GM23248 (cell line): Measurements from ENCODE around the gene PAX1. TPM values are rescaled to one million over a fixed set of nuclear protein-coding genes. Genes with fewer than 3 reads are reported as not detected.

Source experiments
- DNase-seq: peaks from one replicate; pipeline ENCODE4 v3.0.0-alpha.2; 2015
- H2AFZ ChIP-seq: fragments of 200-600 bp; sonication (generic); 2 replicates; pipeline ENCODE4 v1.6.1; 2016; ENCODE audit warnings: antibody characterized with exemption
- H3F3A ChIP-seq: fragments of 200-600 bp; sonication (generic); 2 replicates; pipeline ENCODE4 v1.6.1; 2016; ENCODE audit warnings: mild to moderate bottlenecking, antibody characterized with exemption, mixed run types; ENCODE audit not compliant: insufficient read depth
- H3K27ac ChIP-seq: fragments of 200-600 bp; sonication (generic); 2 replicates; pipeline ENCODE4 v1.5.1; 2016; ENCODE audit warnings: mild to moderate bottlenecking
- H3K27me3 ChIP-seq: fragments of 200-600 bp; sonication (generic); replicated peaks from 2 replicates; pipeline ENCODE4 v1.6.1; 2016; ENCODE audit warnings: mild to moderate bottlenecking; ENCODE audit not compliant: insufficient read depth
- H3K36me3 ChIP-seq: fragments of 200-600 bp; sonication (generic); 2 replicates; pipeline ENCODE4 v1.6.1; 2016; ENCODE audit warnings: low read depth, mild to moderate bottlenecking
- H3K4me1 ChIP-seq: fragments of 200-600 bp; sonication (generic); 2 replicates; pipeline ENCODE4 v1.6.1; 2016; ENCODE audit warnings: mild to moderate bottlenecking; ENCODE audit not compliant: insufficient read depth
- H3K4me2 ChIP-seq: fragments of 200-600 bp; sonication (generic); one replicate; pipeline ENCODE4 v1.6.1; 2016; ENCODE audit warnings: mild to moderate bottlenecking; ENCODE audit not compliant: unreplicated experiment
- H3K4me3 ChIP-seq: fragments of 200-600 bp; sonication (generic); 2 replicates; pipeline ENCODE4 v1.5.1; 2016; ENCODE audit warnings: mild to moderate bottlenecking
- H3K79me2 ChIP-seq: fragments of 200-600 bp; sonication (generic); 2 replicates; pipeline ENCODE4 v1.6.1; 2016; ENCODE audit warnings: mild to moderate bottlenecking; ENCODE audit not compliant: insufficient read depth
- H3K9ac ChIP-seq: fragments of 200-600 bp; sonication (generic); 2 replicates; pipeline ENCODE4 v1.6.1; 2016; ENCODE audit warnings: mild to moderate bottlenecking
- H3K9me2 ChIP-seq: fragments of 200-600 bp; sonication (generic); 2 replicates; pipeline ENCODE4 v1.6.1; 2016; ENCODE audit warnings: mixed run types, mild to moderate bottlenecking, moderate library complexity; ENCODE audit not compliant: insufficient read depth
- H3K9me3 ChIP-seq: fragments of 200-600 bp; sonication (generic); one replicate; pipeline ENCODE4 v1.6.1; 2017; ENCODE audit warnings: low read depth
- H4K20me1 ChIP-seq: fragments of 200-600 bp; sonication (generic); 2 replicates; pipeline ENCODE4 v1.6.0; 2016; ENCODE audit not compliant: insufficient read depth
- EZH2 ChIP-seq: fragments of 200-600 bp; sonication (generic); IDR thresholded peaks from 2 replicates; pipeline ENCODE4 v1.6.1; 2018; ENCODE audit warnings: antibody characterized with exemption, mild to moderate bottlenecking; ENCODE audit not compliant: insufficient read depth, poor library complexity, severe bottlenecking
- EZH2phosphoT487 ChIP-seq: fragments of 200-600 bp; sonication (generic); IDR thresholded peaks from 2 replicates; pipeline ENCODE4 v1.6.1; 2018; ENCODE audit warnings: antibody characterized with exemption, moderate library complexity, mild to moderate bottlenecking, low read depth; ENCODE audit not compliant: insufficient read depth
- WGBS, 2 experiments: methylation state at CpG; one replicate each; pipeline ENCODE4 v1.1.6; 2015 to 2017; ENCODE audit warnings: low lambda C conversion rate in 2 of 2, low coverage in 1 of 2; ENCODE audit errors: missing lambda C conversion rate in 2 of 2; 5-methylcytosine and 5-hydroxymethylcytosine counted together
- in situ Hi-C: fragments of 300-500 bp; cut with MboI; formaldehyde crosslinking; loops from 2 replicates; pipeline ENCODE4 v1.15.0; 2020
- polyA plus RNA-seq: library from polyadenylated mRNA; unstranded; fragments of >200 nt; fragmentation: Nextera tagmentation; extraction: Ambion mirVana; gene quantifications from 2 replicates; pipeline ENCODE4 v1.2.1, GENCODE V29; 2016
- total RNA-seq: library from RNA; depleted of rRNA; stranded (reverse); fragments of >200 nt; shearing (Covaris generic); gene quantifications from 2 replicates; pipeline ENCODE4 v1.2.3, GENCODE V29; 2014; rRNA removed

PAX1 gene
- not detected in 2 replicates for total RNA-seq
- not detected in 2 replicates for polyA plus RNA-seq

- peaks cover 13% of the 10 kb centered on the region for H3K27me3 ChIP-seq
- H3K4me3 ChIP-seq, result no peak within 1 kb of the TSS
- no peak within 1 kb of the TSS for H3K4me2 ChIP-seq
- no peaks in the 10 kb centered on the region for H3K79me2 ChIP-seq
- TF ChIP-seq EZH2phosphoT487, result no peak
- TF ChIP-seq EZH2, result no peak
- in situ Hi-C loops, result loop anchor here (25.0 kb wide), 1 partner anchor 407 kb away; no protein-coding TSS in a partner anchor
- H3F3A ChIP-seq, result no peaks in the 10 kb centered on the region
- 2 to 4% methylated on average over 39 to 56 of the region's 73 CpGs for WGBS, 2 experiments
- H3K9ac ChIP-seq, result no peak within 1 kb of the TSS
- H3K9me3 ChIP-seq, result no peaks in the 10 kb centered on the region
- H3K4me1 ChIP-seq, result no peaks in the 10 kb centered on the region
- no peaks in the 10 kb centered on the region for H3K36me3 ChIP-seq
- no peak within 1 kb of the TSS for H2AFZ ChIP-seq
- DNase-seq, result peak; percentile 46
- H4K20me1 ChIP-seq, result no peaks in the 10 kb centered on the region
- no peaks in the 10 kb centered on the region for H3K9me2 ChIP-seq
- H3K27ac ChIP-seq, result no peak within 1 kb of the TSS
Measured at GRCh38 chr20:21705575-21706260, at the start of gene PAX1. Gene PAX1 (plus strand): TSS chr20:21705664. CDS start chr20:21705713, 49 bp downstream.

GRCh38 chr20:21656308-21657067 lies 49.0 kb upstream of the PAX1 start:
- H3K9me2 ChIP-seq, result no peaks in the 10 kb centered on the region
- H3K9me3 ChIP-seq, result no peaks in the 10 kb centered on the region
- no peak overlapping the region for H2AFZ ChIP-seq
- DNase-seq, result no peak
- no peak overlapping the region for H3K9ac ChIP-seq
- no peaks in the 10 kb centered on the region for H3K79me2 ChIP-seq
- H3F3A ChIP-seq, result no peaks in the 10 kb centered on the region
- H3K4me1 ChIP-seq, result no peaks in the 10 kb centered on the region
- 49 to 50% methylated on average over 7 of the region's 7 CpGs for WGBS, 2 experiments
- H3K4me2 ChIP-seq, result no peak overlapping the region
- in situ Hi-C loops, result no loop called here
- H3K27ac ChIP-seq, result no peak overlapping the region
- TF ChIP-seq EZH2 (no peak), EZH2phosphoT487 (no peak)
- H3K27me3 ChIP-seq, result no peaks in the 10 kb centered on the region
- H3K4me3 ChIP-seq, result no peak overlapping the region
- H3K36me3 ChIP-seq, result no peaks in the 10 kb centered on the region
- no peaks in the 10 kb centered on the region for H4K20me1 ChIP-seq

GRCh38 chr20:21661488-21662055 lies 43.9 kb upstream of the PAX1 start:
- Histone ChIP-seq H3K4me2 (no peak overlapping the region), H3F3A (no peaks in the 10 kb centered on the region), H3K9me3 (no peaks in the 10 kb centered on the region), H3K79me2 (no peaks in the 10 kb centered on the region), H3K27ac (no peak overlapping the region), H3K27me3 (no peaks in the 10 kb centered on the region), H4K20me1 (no peaks in the 10 kb centered on the region), H3K9ac (no peak overlapping the region), H3K36me3 (no peaks in the 10 kb centered on the region), H3K9me2 (no peaks in the 10 kb centered on the region), H3K4me3 (no peak overlapping the region), H2AFZ (no peak overlapping the region), H3K4me1 (no peaks in the 10 kb centered on the region)
- TF ChIP-seq EZH2phosphoT487 (no peak), EZH2 (no peak)
- WGBS, 2 experiments, result 24 to 29% methylated on average over 8 of the region's 8 CpGs
- DNase-seq, result no peak
- in situ Hi-C loops, result no loop called here

- WGBS, 2 experiments, result 6 to 26% methylated on average over 2 of the region's 2 CpGs
- no peak overlapping the region for H3K4me3 ChIP-seq
- no peak for TF ChIP-seq EZH2
- no peak for TF ChIP-seq EZH2phosphoT487
- no peaks in the 10 kb centered on the region for H3K27me3 ChIP-seq
- no peak overlapping the region for H3K9ac ChIP-seq
- H3K9me2 ChIP-seq, result no peaks in the 10 kb centered on the region
- no peak for DNase-seq
- no peaks in the 10 kb centered on the region for H4K20me1 ChIP-seq
- no peak overlapping the region for H2AFZ ChIP-seq
- no peaks in the 10 kb centered on the region for H3F3A ChIP-seq
- no peak overlapping the region for H3K4me2 ChIP-seq
- in situ Hi-C loops, result no loop called here
- H3K27ac ChIP-seq, result no peak overlapping the region
- H3K36me3 ChIP-seq, result no peaks in the 10 kb centered on the region
- no peaks in the 10 kb centered on the region for H3K4me1 ChIP-seq
- no peaks in the 10 kb centered on the region for H3K9me3 ChIP-seq
- no peaks in the 10 kb centered on the region for H3K79me2 ChIP-seq
Measured at GRCh38 chr20:21663465-21663864, 42.0 kb upstream of the PAX1 start.
